SK-N-SH (cell line): ENCODE results near the gene TGFBR3L. TPM values are rescaled to one million over a fixed set of nuclear protein-coding genes. Genes with fewer than 3 reads are reported as not detected.

Experiments
- CTCF ChIA-PET: fragments of 300-600, 350-600 bp; formaldehyde crosslinking; extraction: SDS; loops from one replicate; lab custom pipeline; 2021; lab: Yijun Ruan, JAX
- POLR2A ChIA-PET: fragments of 350-600 bp; sonication (Branson Sonifier 250); formaldehyde crosslinking; extraction: SDS; loops from one replicate; lab custom pipeline; 2020; ENCODE audit warnings: antibody characterized with exemption, inconsistent platforms; lab: Yijun Ruan, JAX
- DNase-seq: peaks from one replicate; pipeline ENCODE4 v3.0.0; 2012
- H2AFZ ChIP-seq: fragments of 200-600 bp; sonication (generic); 2 replicates; pipeline ENCODE4 v1.8.1; 2016; ENCODE audit warnings: antibody characterized with exemption, mild to moderate bottlenecking, low read depth
- H3F3A ChIP-seq: fragments of 200-600 bp; sonication (generic); replicated peaks from 2 replicates; pipeline ENCODE3; 2016; ENCODE audit warnings: antibody characterized with exemption, mild to moderate bottlenecking; ENCODE audit not compliant: insufficient read depth
- H3K27ac ChIP-seq, 2 experiments: fragments of 200-500 bp in 1 of 2; fragments of 200-600 bp in 1 of 2; sonication (Bioruptor generic) in 1 of 2; sonication (generic), shearing (Covaris generic) in 1 of 2; 2 replicates each; pipeline versions ENCODE4 v1.5.1 to v1.6.1; 2014 to 2016; ENCODE audit warnings: low read depth in 2 of 2, inconsistent platforms in 1 of 2, low read length in 1 of 2, mild to moderate bottlenecking in 1 of 2, mixed read lengths in 1 of 2
- H3K27me3 ChIP-seq: fragments of 200-600 bp; sonication (generic), shearing (Covaris generic); 2 replicates; pipeline ENCODE4 v1.6.1; 2016; ENCODE audit warnings: mixed run types; ENCODE audit not compliant: insufficient read depth
- H3K36me3 ChIP-seq, 2 experiments: fragments of 200-500 bp in 1 of 2; fragments of 200-600 bp in 1 of 2; sonication (Bioruptor generic) in 1 of 2; sonication (generic) in 1 of 2; replicated peaks in 1 of 2; 2 replicates each; pipeline versions ENCODE3 to v1.5.1; 2014 to 2016; ENCODE audit warnings: low read length in 1 of 2, mild to moderate bottlenecking in 1 of 2; ENCODE audit not compliant: insufficient read depth in 2 of 2, control insufficient read depth in 1 of 2
- H3K4me1 ChIP-seq, 2 experiments: fragments of 200-500 bp in 1 of 2; fragments of 200-600 bp in 1 of 2; sonication (Bioruptor generic) in 1 of 2; sonication (generic), shearing (Covaris generic) in 1 of 2; 2 replicates each; pipeline versions ENCODE4 v1.5.1 to v1.6.1; 2014 to 2016; ENCODE audit warnings: low read depth in 1 of 2, low read length in 1 of 2, mixed run types in 1 of 2; ENCODE audit not compliant: insufficient read depth in 2 of 2, control insufficient read depth in 1 of 2
- H3K4me2 ChIP-seq: fragments of 200-600 bp; sonication (generic), shearing (Covaris generic); 2 replicates; pipeline ENCODE4 v1.6.1; 2017; ENCODE audit warnings: mixed run types
- H3K4me3 ChIP-seq, 2 experiments: fragments of 200-500 bp in 1 of 2; fragments of 200-600 bp in 1 of 2; sonication (Bioruptor generic) in 1 of 2; sonication (generic), shearing (Covaris generic) in 1 of 2; 2 replicates each; pipeline versions ENCODE4 v1.5.1 to v1.8.1; 2014 to 2016; ENCODE audit warnings: low read depth in 2 of 2, inconsistent platforms in 1 of 2, low read length in 1 of 2, mild to moderate bottlenecking in 1 of 2, mixed read lengths in 1 of 2, moderate library complexity in 1 of 2
- H3K79me2 ChIP-seq: fragments of 200-600 bp; sonication (generic); 2 replicates; pipeline ENCODE4 v1.8.1; 2017; ENCODE audit warnings: mild to moderate bottlenecking; ENCODE audit not compliant: insufficient read depth
- H3K9ac ChIP-seq: fragments of 200-600 bp; sonication (generic); 2 replicates; pipeline ENCODE4 v1.6.1; 2017; ENCODE audit warnings: mixed run types
- H3K9me2 ChIP-seq: fragments of 200-600 bp; sonication (generic); 2 replicates; pipeline ENCODE4 v1.6.1; 2017; ENCODE audit warnings: mixed run types
- H3K9me3 ChIP-seq: fragments of 200-600 bp; sonication (generic); 2 replicates; pipeline ENCODE4 v1.6.1; 2017; ENCODE audit warnings: mixed run types, mild to moderate bottlenecking, moderate library complexity
- H4K20me1 ChIP-seq: fragments of 200-600 bp; sonication (generic); 2 replicates; pipeline ENCODE4 v1.6.1; 2017; ENCODE audit warnings: mild to moderate bottlenecking, mixed run types; ENCODE audit not compliant: insufficient read depth
- CHD2 ChIP-seq: fragments of 150-350 bp; IDR thresholded peaks from 2 replicates; pipeline ENCODE4 v1.6.1; 2018; ENCODE audit warnings: low read length; ENCODE audit not compliant: partially characterized antibody
- ELF1 ChIP-seq: IDR thresholded peaks from 2 replicates; pipeline ENCODE4 v1.4.0; 2012
- FOXJ3 ChIP-seq: sonication (generic); formaldehyde crosslinking; IDR thresholded peaks from 2 replicates; pipeline ENCODE4 v1.5.1; 2020; ENCODE audit warnings: mild to moderate bottlenecking, missing genetic modification reagents
- FOXM1 ChIP-seq: IDR thresholded peaks from 2 replicates; pipeline ENCODE4 v1.4.0; 2012; ENCODE audit warnings: low read depth, mild to moderate bottlenecking
- GABPA ChIP-seq: IDR thresholded peaks from 2 replicates; pipeline ENCODE4 v1.4.0; 2012; ENCODE audit warnings: low read depth, mild to moderate bottlenecking
- MEF2A ChIP-seq: IDR thresholded peaks from 2 replicates; pipeline ENCODE4 v1.4.0; 2012; ENCODE audit warnings: low read depth, borderline replicate concordance
- NFIC ChIP-seq: IDR thresholded peaks from 2 replicates; pipeline ENCODE4 v1.4.0; 2012; ENCODE audit warnings: borderline replicate concordance
- RAD21 ChIP-seq: IDR thresholded peaks from 2 replicates; pipeline ENCODE4 v1.6.1; 2012; ENCODE audit warnings: mild to moderate bottlenecking, low read length
- RFX5 ChIP-seq: IDR thresholded peaks from 2 replicates; pipeline ENCODE4 v1.6.1; 2012; ENCODE audit warnings: mild to moderate bottlenecking, improper control_type of control experiment, low read length
- RXRA ChIP-seq: IDR thresholded peaks from 2 replicates; pipeline ENCODE4 v1.4.0; 2012; ENCODE audit warnings: low read depth, mild to moderate bottlenecking, borderline replicate concordance
- SIN3A ChIP-seq: IDR thresholded peaks from 2 replicates; pipeline ENCODE4 v1.6.1; 2012; ENCODE audit warnings: low read depth, mild to moderate bottlenecking, low read length, moderate library complexity, borderline replicate concordance
- SMC3 ChIP-seq: IDR thresholded peaks from 2 replicates; pipeline ENCODE4 v1.6.1; 2012; ENCODE audit warnings: low read depth, low read length, improper control_type of control experiment
- TAF1 ChIP-seq: IDR thresholded peaks from 2 replicates; pipeline ENCODE4 v1.6.1; 2012; ENCODE audit warnings: low read depth, mild to moderate bottlenecking, low read length, moderate library complexity, borderline replicate concordance
- TCF12 ChIP-seq: IDR thresholded peaks from 2 replicates; pipeline ENCODE4 v1.4.0; 2012
- TEAD4 ChIP-seq: IDR thresholded peaks from 2 replicates; pipeline ENCODE4 v1.4.0; 2012; ENCODE audit warnings: mild to moderate bottlenecking, borderline replicate concordance; ENCODE audit not compliant: insufficient read depth
- WGBS: methylation state at CpG from one replicate; pipeline ENCODE4 v1.1.6; 2017; ENCODE audit warnings: low lambda C conversion rate; 5-methylcytosine and 5-hydroxymethylcytosine counted together
- polyA plus RNA-seq, 3 experiments: library from polyadenylated mRNA; depleted of rRNA; stranded (reverse); fragments of >200 nt; gene quantifications; 2 replicates each; pipeline ENCODE4 v1.2.3, GENCODE V29; 2012
- TF ChIP-seq, protein P1 (sequence below): IDR thresholded peaks from 2 replicates; pipeline ENCODE4; 2012
- TF ChIP-seq, protein P2 (sequence below): fragments of 150-350 bp; IDR thresholded peaks from 2 replicates; pipeline ENCODE4 v1.6.1; 2016; ENCODE audit warnings: mild to moderate bottlenecking, low read depth, low read length
- TF ChIP-seq, protein P3 (sequence below): fragments of 200-600 bp; sonication (generic); IDR thresholded peaks from 2 replicates; pipeline ENCODE4 v1.6.1; 2017; ENCODE audit warnings: antibody characterized with exemption, mild to moderate bottlenecking, moderate library complexity
- TF ChIP-seq, protein P4 (sequence below): IDR thresholded peaks from 2 replicates; pipeline ENCODE4 v1.4.0; 2012; ENCODE audit warnings: low read depth, borderline replicate concordance

TGFBR3L gene
- polyA plus RNA-seq, 1 of the 3 experiments (the other 2 are of a cell fraction): 0.87 TPM

DNA sequence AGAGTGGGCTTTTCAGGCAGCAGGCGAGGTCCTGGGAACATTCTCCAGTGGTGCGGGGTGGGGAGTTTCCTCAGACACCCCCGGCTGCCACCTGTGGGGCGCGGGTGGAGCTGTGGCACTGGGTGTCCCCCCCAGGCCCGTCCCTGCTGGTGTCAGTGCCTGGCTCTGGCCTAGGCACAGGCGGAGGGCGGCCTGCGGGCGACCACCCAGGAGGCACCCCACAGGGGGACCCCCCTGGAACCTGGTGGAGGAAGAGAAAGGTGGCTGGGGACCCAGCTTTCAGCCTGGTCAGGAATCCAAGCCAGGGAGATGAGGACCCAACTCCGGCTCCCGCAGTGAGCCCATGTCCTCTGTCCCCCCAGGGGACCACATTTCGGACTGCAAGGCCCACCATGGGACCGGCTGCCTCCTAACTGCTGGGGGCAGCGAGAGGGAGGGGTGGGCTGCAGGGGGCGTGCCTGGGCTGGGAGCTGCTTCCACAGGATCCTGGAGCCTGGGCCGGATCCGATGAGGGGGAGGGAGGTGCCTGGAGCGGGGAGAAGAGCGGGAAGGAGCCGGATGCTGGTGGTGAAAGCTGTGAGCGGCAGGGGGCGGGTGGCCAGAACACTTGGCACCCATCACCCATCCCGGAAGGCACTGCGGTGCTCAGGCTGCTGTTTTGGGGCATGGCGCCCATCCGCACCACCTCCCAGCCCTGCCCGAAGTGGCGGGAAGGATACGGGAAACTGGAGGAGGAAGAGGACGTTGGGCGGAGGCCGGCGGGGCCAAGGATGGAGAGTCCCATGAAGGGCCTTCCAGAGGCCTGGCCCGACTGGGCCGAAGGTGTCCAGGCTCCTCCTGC, 16.8 kb downstream of the TGFBR3L start:
- Histone ChIP-seq H3K4me2 (no peak overlapping the region), H3K79me2 (no peaks in the 10 kb centered on the region), H3K36me3 (peaks cover 32 to 41% of the 10 kb centered on the region in 2 experiments), H3K9ac (no peak overlapping the region), H2AFZ (no peak overlapping the region), H3K4me3 (no peak overlapping the region), H3K4me1 (peaks cover 32 to 35% of the 10 kb centered on the region in 2 experiments), H3K27me3 (no peaks in the 10 kb centered on the region), H3K9me2 (no peaks in the 10 kb centered on the region), H4K20me1 (peaks cover 3% of the 10 kb centered on the region; the same call in 1 of the 2 replicates), H3K9me3 (no peaks in the 10 kb centered on the region), H3K27ac (peak overlapping the region in 1 of 2 experiments; percentile 99; a peak in 1 of 4 replicates), H3F3A (peaks cover 37% of the 10 kb centered on the region)
- no peak for DNase-seq
- POLR2A ChIA-PET: interaction anchor here (1.0 to 1.3 kb wide), 2 partner anchors 13 to 34 kb away, joined by 3 read pairs; no protein-coding TSS in a partner anchor
- WGBS: 96% methylated on average over 23 of the region's 36 CpGs
- no peak for TF ChIP-seq NFIC
- no peak for TF ChIP-seq SIN3A
- TF ChIP-seq RFX5: no peak
- no peak for TF ChIP-seq TAF1
- no peak for TF ChIP-seq MEF2A
- no peak for TF ChIP-seq CHD2
- no peak for TF ChIP-seq TEAD4
- TF ChIP-seq SMC3: no peak
- no peak for TF ChIP-seq RAD21
- TF ChIP-seq, protein P1, sequence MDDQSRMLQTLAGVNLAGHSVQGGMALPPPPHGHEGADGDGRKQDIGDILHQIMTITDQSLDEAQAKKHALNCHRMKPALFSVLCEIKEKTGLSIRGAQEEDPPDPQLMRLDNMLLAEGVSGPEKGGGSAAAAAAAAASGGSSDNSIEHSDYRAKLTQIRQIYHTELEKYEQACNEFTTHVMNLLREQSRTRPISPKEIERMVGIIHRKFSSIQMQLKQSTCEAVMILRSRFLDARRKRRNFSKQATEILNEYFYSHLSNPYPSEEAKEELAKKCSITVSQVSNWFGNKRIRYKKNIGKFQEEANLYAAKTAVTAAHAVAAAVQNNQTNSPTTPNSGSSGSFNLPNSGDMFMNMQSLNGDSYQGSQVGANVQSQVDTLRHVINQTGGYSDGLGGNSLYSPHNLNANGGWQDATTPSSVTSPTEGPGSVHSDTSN: no peak
- TF ChIP-seq GABPA: no peak
- TF ChIP-seq, protein P2, sequence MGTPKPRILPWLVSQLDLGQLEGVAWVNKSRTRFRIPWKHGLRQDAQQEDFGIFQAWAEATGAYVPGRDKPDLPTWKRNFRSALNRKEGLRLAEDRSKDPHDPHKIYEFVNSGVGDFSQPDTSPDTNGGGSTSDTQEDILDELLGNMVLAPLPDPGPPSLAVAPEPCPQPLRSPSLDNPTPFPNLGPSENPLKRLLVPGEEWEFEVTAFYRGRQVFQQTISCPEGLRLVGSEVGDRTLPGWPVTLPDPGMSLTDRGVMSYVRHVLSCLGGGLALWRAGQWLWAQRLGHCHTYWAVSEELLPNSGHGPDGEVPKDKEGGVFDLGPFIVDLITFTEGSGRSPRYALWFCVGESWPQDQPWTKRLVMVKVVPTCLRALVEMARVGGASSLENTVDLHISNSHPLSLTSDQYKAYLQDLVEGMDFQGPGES: no peak
- TF ChIP-seq, all 33 proteins: peak for 0
- CTCF ChIA-PET: interaction anchor here (0.6 to 6.7 kb wide), 5 partner anchors 12 to 161 kb away, joined by 3 to 69 read pairs (median 4); partner anchors contain the start of genes SNAPC2 and TIMM44

DNA sequence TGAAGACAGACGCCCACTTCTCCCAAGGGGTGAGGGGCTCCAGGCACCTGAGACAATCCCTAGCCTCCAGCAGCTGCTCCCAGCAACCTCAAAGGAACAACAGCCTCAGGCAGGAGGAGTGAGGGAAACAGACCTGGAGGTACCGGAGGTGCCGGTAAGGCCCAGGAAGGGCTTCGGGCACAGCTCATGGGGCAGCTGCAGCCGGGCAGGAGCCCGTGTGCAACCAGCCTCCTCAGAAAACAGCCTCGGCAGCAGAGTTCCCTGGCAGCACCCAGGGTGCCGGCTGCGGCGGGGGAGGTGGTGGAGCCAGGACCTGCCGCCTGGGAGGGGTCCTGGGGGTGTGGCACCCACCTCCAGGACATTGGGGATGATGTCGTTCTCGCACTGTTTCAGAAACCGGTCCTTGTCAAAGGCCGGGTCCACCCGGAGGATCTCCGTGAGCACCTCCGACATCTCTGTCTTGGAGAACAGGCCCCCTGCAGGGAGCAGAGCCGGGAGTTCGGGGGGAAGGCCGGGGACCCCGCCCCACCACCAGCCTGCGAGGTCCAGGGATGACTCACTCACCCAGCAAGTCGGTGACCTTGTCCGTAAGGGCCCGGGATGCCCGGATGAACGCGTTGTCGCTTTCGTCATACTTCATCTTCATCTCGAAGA, 17.8 kb downstream of the TGFBR3L start:
- Histone ChIP-seq H3K36me3 (peaks cover 32 to 41% of the 10 kb centered on the region in 2 experiments), H3K9ac (no peak overlapping the region), H3K79me2 (no peaks in the 10 kb centered on the region), H4K20me1 (peaks cover 3% of the 10 kb centered on the region; the same call in 1 of the 2 replicates), H3K4me2 (no peak overlapping the region), H3K4me3 (no peak overlapping the region), H3K27me3 (no peaks in the 10 kb centered on the region), H3K9me3 (no peaks in the 10 kb centered on the region), H3K4me1 (peaks cover 23 to 30% of the 10 kb centered on the region in 2 experiments), H3K9me2 (no peaks in the 10 kb centered on the region), H3F3A (peaks cover 37% of the 10 kb centered on the region), H2AFZ (no peak overlapping the region), H3K27ac (no peak overlapping the region)
- ChIA-PET CTCF (interaction anchor here (6.7 kb wide), 1 partner anchor 11 kb away, joined by 69 read pairs; the partner anchor contains the start of gene TIMM44), POLR2A (interaction anchor here (1.3 kb wide), 1 partner anchor 12 kb away, joined by 3 read pairs; no protein-coding TSS in a partner anchor)
- DNase-seq: no peak
- 90% methylated on average over 2 of the region's 32 CpGs for WGBS
- TF ChIP-seq FOXJ3 (CRISPR knock-in tag): no peak
- no peak for TF ChIP-seq TAF1
- TF ChIP-seq CHD2: no peak
- no peak for TF ChIP-seq ELF1
- no peak for TF ChIP-seq FOXM1
- no peak for TF ChIP-seq TEAD4
- TF ChIP-seq RXRA: no peak
- TF ChIP-seq TCF12: no peak
- TF ChIP-seq, protein P3, sequence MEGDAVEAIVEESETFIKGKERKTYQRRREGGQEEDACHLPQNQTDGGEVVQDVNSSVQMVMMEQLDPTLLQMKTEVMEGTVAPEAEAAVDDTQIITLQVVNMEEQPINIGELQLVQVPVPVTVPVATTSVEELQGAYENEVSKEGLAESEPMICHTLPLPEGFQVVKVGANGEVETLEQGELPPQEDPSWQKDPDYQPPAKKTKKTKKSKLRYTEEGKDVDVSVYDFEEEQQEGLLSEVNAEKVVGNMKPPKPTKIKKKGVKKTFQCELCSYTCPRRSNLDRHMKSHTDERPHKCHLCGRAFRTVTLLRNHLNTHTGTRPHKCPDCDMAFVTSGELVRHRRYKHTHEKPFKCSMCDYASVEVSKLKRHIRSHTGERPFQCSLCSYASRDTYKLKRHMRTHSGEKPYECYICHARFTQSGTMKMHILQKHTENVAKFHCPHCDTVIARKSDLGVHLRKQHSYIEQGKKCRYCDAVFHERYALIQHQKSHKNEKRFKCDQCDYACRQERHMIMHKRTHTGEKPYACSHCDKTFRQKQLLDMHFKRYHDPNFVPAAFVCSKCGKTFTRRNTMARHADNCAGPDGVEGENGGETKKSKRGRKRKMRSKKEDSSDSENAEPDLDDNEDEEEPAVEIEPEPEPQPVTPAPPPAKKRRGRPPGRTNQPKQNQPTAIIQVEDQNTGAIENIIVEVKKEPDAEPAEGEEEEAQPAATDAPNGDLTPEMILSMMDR: no peak
- TF ChIP-seq, protein P4, sequence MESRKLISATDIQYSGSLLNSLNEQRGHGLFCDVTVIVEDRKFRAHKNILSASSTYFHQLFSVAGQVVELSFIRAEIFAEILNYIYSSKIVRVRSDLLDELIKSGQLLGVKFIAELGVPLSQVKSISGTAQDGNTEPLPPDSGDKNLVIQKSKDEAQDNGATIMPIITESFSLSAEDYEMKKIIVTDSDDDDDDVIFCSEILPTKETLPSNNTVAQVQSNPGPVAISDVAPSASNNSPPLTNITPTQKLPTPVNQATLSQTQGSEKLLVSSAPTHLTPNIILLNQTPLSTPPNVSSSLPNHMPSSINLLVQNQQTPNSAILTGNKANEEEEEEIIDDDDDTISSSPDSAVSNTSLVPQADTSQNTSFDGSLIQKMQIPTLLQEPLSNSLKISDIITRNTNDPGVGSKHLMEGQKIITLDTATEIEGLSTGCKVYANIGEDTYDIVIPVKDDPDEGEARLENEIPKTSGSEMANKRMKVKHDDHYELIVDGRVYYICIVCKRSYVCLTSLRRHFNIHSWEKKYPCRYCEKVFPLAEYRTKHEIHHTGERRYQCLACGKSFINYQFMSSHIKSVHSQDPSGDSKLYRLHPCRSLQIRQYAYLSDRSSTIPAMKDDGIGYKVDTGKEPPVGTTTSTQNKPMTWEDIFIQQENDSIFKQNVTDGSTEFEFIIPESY: no peak
